Caco-2 (cell line): Measurements from ENCODE around the gene APLF. TPM values are rescaled to one million over a fixed set of nuclear protein-coding genes. Genes with fewer than 3 reads are reported as not detected.

ENCODE experiments used
- BruUV-seq: library from RNA; stranded (reverse); fragments of 400-500 nt; replicated peaks from 2 replicates; lab custom pipeline; 2021; lab: Mats Ljungman, UMichigan
- CTCF ChIA-PET: fragments of 300-600 bp; sonication (Branson Sonifier 250); formaldehyde crosslinking; loops from one replicate; lab custom pipeline; 2022; ENCODE audit warnings: antibody characterized with exemption; lab: Charles Lee
- POLR2A ChIA-PET: fragments of 300-600 bp; sonication (Branson Sonifier 250); formaldehyde crosslinking; loops from one replicate; lab custom pipeline; 2022; ENCODE audit warnings: antibody characterized with exemption; lab: Charles Lee
- DNase-seq, 2 experiments: peaks; one replicate each; pipeline versions ENCODE4 v3.0.0 to v3.0.0-alpha.2; 2020 to 2022
- H3K27me3 ChIP-seq: replicated peaks from 2 replicates; pipeline ENCODE4 v1.6.0; 2011; ENCODE audit warnings: low read length; ENCODE audit not compliant: control insufficient read depth, insufficient read depth
- H3K36me3 ChIP-seq: 2 replicates; pipeline ENCODE4 v1.5.1; 2011; ENCODE audit warnings: low read length; ENCODE audit not compliant: control insufficient read depth, insufficient read depth
- H3K4me1 ChIP-seq: fragments of 250-450 bp; sonication (Bioruptor Pico); 2 replicates; pipeline ENCODE4 v1.5.1; 2020; ENCODE audit warnings: mild to moderate bottlenecking
- H3K4me3 ChIP-seq: 2 replicates; pipeline ENCODE4 v1.5.1; 2011; ENCODE audit warnings: low read depth, mild to moderate bottlenecking, control low read depth, low read length
- H3K9me3 ChIP-seq: fragments of 250-450 bp; sonication (Bioruptor Pico); 2 replicates; pipeline ENCODE4 v1.5.1; 2020; ENCODE audit warnings: mild to moderate bottlenecking, moderate library complexity
- H3K27ac Mint-ChIP-seq: one replicate; pipeline ENCODE4 v1.8.0; 2022; ENCODE audit warnings: mixed read lengths; ENCODE audit not compliant: unreplicated experiment
- H3K27me3 Mint-ChIP-seq: one replicate; pipeline ENCODE4 v1.8.0; 2022; ENCODE audit warnings: mixed read lengths; ENCODE audit not compliant: insufficient read depth, unreplicated experiment
- H3K36me3 Mint-ChIP-seq: one replicate; pipeline ENCODE4 v1.8.0; 2022; ENCODE audit warnings: mild to moderate bottlenecking, mixed read lengths; ENCODE audit not compliant: insufficient read depth, unreplicated experiment
- H3K4me1 Mint-ChIP-seq: one replicate; pipeline ENCODE4 v1.8.0; 2022; ENCODE audit warnings: low read depth, mixed read lengths; ENCODE audit not compliant: unreplicated experiment
- H3K4me3 Mint-ChIP-seq: one replicate; pipeline ENCODE4 v1.8.0; 2022; ENCODE audit warnings: mild to moderate bottlenecking, moderate library complexity, mixed read lengths; ENCODE audit not compliant: unreplicated experiment
- H3K9me3 Mint-ChIP-seq: one replicate; pipeline ENCODE4 v1.8.0; 2022; ENCODE audit warnings: mixed read lengths; ENCODE audit not compliant: unreplicated experiment
- intact Hi-C: fragments of 100-400 bp; cut with micrococcal nuclease; formaldehyde crosslinking; loops from one replicate; pipeline ENCODE4 v1.10.0; 2022; ENCODE audit not compliant: unreplicated experiment
- total RNA-seq: library from RNA; stranded (reverse); gene quantifications from 2 replicates; pipeline ENCODE4 v1.2.3, GENCODE V29; 2022
- TF ChIP-seq, protein P1 (sequence below), 2 experiments: fragments of 200-600 bp in 1 of 2; IDR thresholded peaks; 1 replicate in 1 of 2; 2 replicates in 1 of 2; pipeline versions ENCODE4 v1.5.1 to v1.8.0; 2011 to 2022; ENCODE audit warnings: antibody characterized with exemption in 1 of 2, control low read depth in 1 of 2, inconsistent platforms in 1 of 2, low read depth in 1 of 2, low read length in 1 of 2, mild to moderate bottlenecking in 1 of 2, moderate library complexity in 1 of 2; ENCODE audit not compliant: insufficient read depth in 1 of 2, severe bottlenecking in 1 of 2, unreplicated experiment in 1 of 2

APLF gene
- total RNA-seq, 1 experiment from 2014 or later, result 3.9 TPM

DNA sequence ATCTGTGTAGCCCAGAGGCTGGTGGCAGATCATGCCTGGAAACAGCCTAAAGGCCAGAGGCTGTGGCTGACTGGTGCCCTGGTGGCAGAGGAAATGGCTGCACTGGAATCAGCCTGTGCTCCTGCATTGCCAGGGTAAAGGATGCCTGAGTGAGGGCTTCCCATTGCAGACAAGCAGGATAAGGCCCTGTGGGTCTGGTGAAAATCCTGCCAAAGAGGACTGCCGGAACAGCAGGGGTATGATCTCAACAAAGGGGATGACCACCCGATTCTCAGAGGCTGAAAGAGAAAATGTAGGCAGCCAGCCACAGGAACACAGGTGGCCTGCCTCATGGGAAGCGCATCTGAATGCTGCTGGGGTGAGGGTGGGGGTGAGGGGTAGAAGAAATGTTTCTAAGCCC is 48.5 kb upstream of the APLF start:
- no peak overlapping the region for H3K27ac Mint-ChIP-seq
- POLR2A ChIA-PET, result no interaction called here
- CTCF ChIA-PET, result interaction anchor here (0.6 kb wide), 1 partner anchor 304 kb away, joined by 3 read pairs; no protein-coding TSS in a partner anchor
- H3K4me3 Mint-ChIP-seq, result no peak overlapping the region
- Histone ChIP-seq H3K36me3 (no peaks in the 10 kb centered on the region), H3K4me3 (no peak overlapping the region), H3K4me1 (no peaks in the 10 kb centered on the region), H3K27me3 (no peaks in the 10 kb centered on the region; the same call in 1 of the 2 replicates), H3K9me3 (no peaks in the 10 kb centered on the region)
- TF ChIP-seq, protein P1, sequence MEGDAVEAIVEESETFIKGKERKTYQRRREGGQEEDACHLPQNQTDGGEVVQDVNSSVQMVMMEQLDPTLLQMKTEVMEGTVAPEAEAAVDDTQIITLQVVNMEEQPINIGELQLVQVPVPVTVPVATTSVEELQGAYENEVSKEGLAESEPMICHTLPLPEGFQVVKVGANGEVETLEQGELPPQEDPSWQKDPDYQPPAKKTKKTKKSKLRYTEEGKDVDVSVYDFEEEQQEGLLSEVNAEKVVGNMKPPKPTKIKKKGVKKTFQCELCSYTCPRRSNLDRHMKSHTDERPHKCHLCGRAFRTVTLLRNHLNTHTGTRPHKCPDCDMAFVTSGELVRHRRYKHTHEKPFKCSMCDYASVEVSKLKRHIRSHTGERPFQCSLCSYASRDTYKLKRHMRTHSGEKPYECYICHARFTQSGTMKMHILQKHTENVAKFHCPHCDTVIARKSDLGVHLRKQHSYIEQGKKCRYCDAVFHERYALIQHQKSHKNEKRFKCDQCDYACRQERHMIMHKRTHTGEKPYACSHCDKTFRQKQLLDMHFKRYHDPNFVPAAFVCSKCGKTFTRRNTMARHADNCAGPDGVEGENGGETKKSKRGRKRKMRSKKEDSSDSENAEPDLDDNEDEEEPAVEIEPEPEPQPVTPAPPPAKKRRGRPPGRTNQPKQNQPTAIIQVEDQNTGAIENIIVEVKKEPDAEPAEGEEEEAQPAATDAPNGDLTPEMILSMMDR (IDR thresholded peaks at IDR 0.05; ENCODE audit: insufficient read depth in 1 of 2, low read depth in 1 of 2, low read length in 1 of 2, severe bottlenecking in 1 of 2, unreplicated experiment in 1 of 2), result no peak
- no peaks in the 10 kb centered on the region for H3K9me3 Mint-ChIP-seq
- no peaks in the 10 kb centered on the region for H3K4me1 Mint-ChIP-seq
- peaks cover 9% of the 10 kb centered on the region for H3K27me3 Mint-ChIP-seq
- no peak for DNase-seq
- no peaks in the 10 kb centered on the region for H3K36me3 Mint-ChIP-seq
- intact Hi-C loops, result no loop called here
- no TSS peak for BruUV-seq

DNA sequence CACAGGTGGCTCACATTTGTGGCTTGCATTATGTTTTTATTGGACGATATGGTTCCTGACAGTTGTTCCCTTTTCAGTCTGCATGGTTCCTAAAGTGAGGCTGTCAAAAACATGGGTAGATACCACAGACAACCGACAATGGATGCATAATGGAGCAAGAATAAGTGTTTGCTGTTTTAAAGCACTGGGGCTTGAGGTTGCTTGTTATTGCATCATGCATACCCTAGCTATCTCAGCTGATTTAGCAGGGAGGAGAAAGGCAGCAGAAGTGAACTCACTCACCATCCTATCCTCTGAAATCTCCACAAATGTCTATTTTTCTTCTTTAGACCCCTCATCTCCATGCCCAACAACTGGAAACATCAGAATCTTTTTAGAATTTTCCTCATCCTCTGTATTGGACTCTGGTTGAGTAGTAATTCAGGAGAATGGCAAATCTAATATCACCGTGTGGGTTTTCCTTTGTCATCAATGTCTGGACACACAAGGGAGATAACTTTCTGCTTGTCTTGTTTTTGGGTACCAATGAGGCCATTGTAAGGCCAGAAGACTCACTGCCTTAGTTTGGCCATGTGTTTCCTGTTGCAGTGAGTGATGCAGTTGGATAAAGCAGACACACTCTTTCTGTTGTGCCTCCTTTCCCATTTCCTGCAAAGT is 47.0 kb upstream of the APLF start:
- H3K27ac Mint-ChIP-seq, result no peak overlapping the region
- H3K27me3 Mint-ChIP-seq, result peaks cover 9% of the 10 kb centered on the region
- no peaks in the 10 kb centered on the region for H3K4me1 ChIP-seq

DNA sequence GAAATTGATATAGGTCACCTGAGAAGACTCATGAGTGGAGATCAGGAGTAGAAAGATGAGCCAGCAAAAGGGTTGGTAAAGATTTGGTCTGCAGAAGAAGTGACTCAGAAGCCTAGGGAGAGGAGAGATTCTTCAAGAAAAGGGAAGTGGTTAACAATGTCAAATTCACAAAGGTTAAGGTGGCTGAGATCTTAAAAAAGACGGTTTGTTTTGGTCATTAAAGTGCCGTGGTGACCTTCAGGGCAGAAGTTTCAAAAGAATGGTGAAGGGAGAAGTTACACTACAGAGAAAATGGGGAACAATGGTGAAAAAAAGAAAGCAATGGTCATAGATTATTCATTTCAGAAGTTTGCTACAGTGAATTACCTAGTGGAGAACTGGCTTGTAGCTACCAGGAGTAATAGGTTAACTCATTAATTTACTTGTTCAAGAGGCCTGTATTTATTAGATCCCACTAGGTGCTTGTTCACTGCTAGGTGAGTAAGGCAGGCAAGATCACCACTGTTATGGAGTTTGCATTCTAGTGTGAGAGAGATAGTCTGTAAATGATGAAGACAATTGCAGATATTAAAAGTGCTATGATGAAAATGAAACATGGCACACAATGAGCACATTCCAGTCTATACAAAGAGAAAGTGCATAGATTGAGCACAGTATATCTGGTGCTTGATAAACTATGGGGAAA is 43.3 kb upstream of the APLF start:
- BruUV-seq, result no TSS peak
- TF ChIP-seq, protein P1 (IDR thresholded peaks at IDR 0.05; ENCODE audit: insufficient read depth in 1 of 2, low read depth in 1 of 2, low read length in 1 of 2, severe bottlenecking in 1 of 2, unreplicated experiment in 1 of 2), result no peak
- H3K9me3 Mint-ChIP-seq, result no peaks in the 10 kb centered on the region
- no peak overlapping the region for H3K4me3 ChIP-seq
- ChIA-PET CTCF (interaction anchor here (0.5 kb wide), 1 partner anchor 16 kb away, joined by 3 read pairs; no protein-coding TSS in a partner anchor), POLR2A (no interaction called here)
- intact Hi-C loops, result no loop called here
- H3K4me3 Mint-ChIP-seq, result no peak overlapping the region
- no peaks in the 10 kb centered on the region for H3K4me1 Mint-ChIP-seq
- no peaks in the 10 kb centered on the region for H3K36me3 Mint-ChIP-seq
- H3K9me3 ChIP-seq, result no peaks in the 10 kb centered on the region
- H3K27me3 Mint-ChIP-seq, result peaks cover 7% of the 10 kb centered on the region
- DNase-seq, result no peak
- no peaks in the 10 kb centered on the region for H3K36me3 ChIP-seq
- H3K27me3 ChIP-seq, result no peaks in the 10 kb centered on the region
- no peak overlapping the region for H3K27ac Mint-ChIP-seq
- H3K4me1 ChIP-seq, result no peaks in the 10 kb centered on the region

More for the DNA sequence above, 47.0 kb upstream of the APLF start:
- intact Hi-C loops, result no loop called here
- no peaks in the 10 kb centered on the region for H3K4me1 Mint-ChIP-seq
- H3K9me3 Mint-ChIP-seq, result no peaks in the 10 kb centered on the region
- TF ChIP-seq, protein P1 (IDR thresholded peaks at IDR 0.05; ENCODE audit: insufficient read depth in 1 of 2, low read depth in 1 of 2, low read length in 1 of 2, severe bottlenecking in 1 of 2, unreplicated experiment in 1 of 2), result no peak
- H3K36me3 Mint-ChIP-seq, result no peaks in the 10 kb centered on the region
- Histone ChIP-seq H3K36me3 (no peaks in the 10 kb centered on the region), H3K9me3 (no peaks in the 10 kb centered on the region), H3K4me3 (no peak overlapping the region), H3K27me3 (no peaks in the 10 kb centered on the region; the same call in 1 of the 2 replicates)
- ChIA-PET POLR2A (no interaction called here), CTCF (no interaction called here)
- no peak for DNase-seq
- H3K4me3 Mint-ChIP-seq, result no peak overlapping the region
- no TSS peak for BruUV-seq
